Measurements from ENCODE around the gene ROR1.

DNA sequence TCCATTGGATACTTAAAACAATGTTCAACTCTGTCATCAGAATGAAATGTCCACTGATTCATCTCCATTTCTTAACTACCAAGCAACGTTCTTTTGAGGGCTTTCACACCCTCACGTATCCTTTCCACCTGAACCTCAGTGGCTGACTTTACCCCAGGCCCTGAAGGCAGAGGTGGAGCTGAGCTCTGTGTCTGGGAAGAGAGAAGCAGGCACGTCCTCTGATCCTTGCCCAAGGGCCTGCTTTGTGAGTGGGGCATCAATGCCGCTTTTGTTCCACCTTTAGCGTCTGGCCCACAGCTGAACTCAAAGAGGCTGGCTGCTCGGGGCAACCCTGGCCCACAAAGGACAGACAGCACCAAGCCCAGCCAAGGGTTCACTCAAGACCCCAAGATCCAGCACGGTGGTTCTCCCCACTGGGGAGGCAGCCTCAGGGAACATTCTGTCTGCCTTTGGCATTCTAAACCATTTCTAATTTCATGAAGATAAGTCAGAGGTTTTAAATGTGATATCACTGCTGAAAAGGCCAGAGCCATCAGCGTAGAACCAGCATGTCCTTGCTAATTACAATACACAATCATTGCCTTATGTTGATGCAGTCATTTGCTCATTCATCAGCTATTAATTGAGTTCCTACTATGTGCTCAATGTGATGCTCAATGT, 303.6 kb downstream of the ROR1 start:
- no peak for TF ChIP-seq CTCF (conservative IDR thresholded peaks at IDR 0.05)
- no peak for TF ChIP-seq EZH2 (IDR thresholded peaks at IDR 0.05; ENCODE audit: low read depth)
